ENCODE measurements around the gene ARHGAP15.
"Not testable (repeated sequence)": the region's sequence is repeated elsewhere in the genome, so short reads cannot be mapped to it uniquely, and the experiment has no call there.

ARHGAP15 gene

GRCh38 chr2:143128681-143129580, at the start of gene ARHGAP15:
TSS of gene ARHGAP15 (plus strand) at chr2:143129419.
- DNase-seq (ENCODE audit: low read depth) = peak; percentile 67

GRCh38 chr2:143081616-143082015, 47.6 kb upstream of the ARHGAP15 start:
- DNase-seq (ENCODE audit: low read depth) = no peak

DNA sequence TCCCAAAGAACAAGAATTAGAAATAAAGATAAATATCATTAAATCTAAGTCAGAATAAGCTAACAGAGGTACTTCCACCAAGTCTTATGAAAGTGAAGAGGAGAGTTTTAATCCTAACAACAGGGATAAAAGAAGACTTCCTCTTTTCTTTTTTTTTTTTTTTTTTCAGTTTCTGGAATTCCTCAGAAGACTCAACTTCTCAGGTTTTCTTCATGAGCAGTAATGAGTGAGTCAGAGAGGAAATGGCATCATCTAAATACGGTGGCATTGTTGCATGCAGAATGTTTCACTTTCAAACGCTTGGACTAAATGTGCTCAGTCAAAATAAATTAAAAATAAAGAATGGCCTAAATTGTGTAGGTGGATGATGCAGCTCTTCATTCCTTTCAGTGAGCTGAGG, 45.6 kb upstream of the ARHGAP15 start:
- DNase-seq (ENCODE audit: low read depth) = no peak

GRCh38 chr2:143084462-143084861, 44.8 kb upstream of the ARHGAP15 start:
- DNase-seq (ENCODE audit: low read depth) = no peak

GRCh38 chr2:143085125-143085784, 44.0 kb upstream of the ARHGAP15 start:
- DNase-seq (ENCODE audit: low read depth) = no peak

- DNase-seq (ENCODE audit: low read depth) = no peak
Observed at GRCh38 chr2:143087033-143087432, 42.2 kb upstream of the ARHGAP15 start.

GRCh38 chr2:143088388-143088787, 40.8 kb upstream of the ARHGAP15 start:
- no peak for DNase-seq (ENCODE audit: low read depth)

DNA sequence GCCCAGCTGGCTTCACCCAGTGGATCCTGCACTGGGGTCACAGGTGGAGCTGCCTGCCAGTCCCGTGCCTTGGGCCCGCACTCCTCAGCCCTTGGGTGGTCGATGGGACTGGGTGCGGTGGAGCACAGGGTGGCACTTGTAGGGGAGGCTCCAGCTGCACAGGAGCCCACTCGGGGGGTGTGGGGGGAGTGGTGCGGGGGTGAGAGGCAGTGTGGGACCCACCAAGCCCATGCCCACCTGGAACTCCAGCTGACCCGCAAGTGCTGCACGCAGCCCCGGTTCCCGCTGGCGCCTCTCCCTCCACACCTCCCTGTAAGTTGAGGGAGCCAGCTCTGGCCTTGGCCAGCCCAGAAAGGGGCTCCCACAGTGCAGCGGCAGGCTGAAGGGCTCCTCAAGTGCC, 39.7 kb upstream of the ARHGAP15 start:
- not testable (repeated sequence) for DNase-seq (ENCODE audit: low read depth)

GRCh38 chr2:143110758-143111428, 18.3 kb upstream of the ARHGAP15 start:
- peak; percentile 26 for DNase-seq (ENCODE audit: low read depth)

GRCh38 chr2:143117225-143117624, 12.0 kb upstream of the ARHGAP15 start:
- no peak for DNase-seq (ENCODE audit: low read depth)

DNA sequence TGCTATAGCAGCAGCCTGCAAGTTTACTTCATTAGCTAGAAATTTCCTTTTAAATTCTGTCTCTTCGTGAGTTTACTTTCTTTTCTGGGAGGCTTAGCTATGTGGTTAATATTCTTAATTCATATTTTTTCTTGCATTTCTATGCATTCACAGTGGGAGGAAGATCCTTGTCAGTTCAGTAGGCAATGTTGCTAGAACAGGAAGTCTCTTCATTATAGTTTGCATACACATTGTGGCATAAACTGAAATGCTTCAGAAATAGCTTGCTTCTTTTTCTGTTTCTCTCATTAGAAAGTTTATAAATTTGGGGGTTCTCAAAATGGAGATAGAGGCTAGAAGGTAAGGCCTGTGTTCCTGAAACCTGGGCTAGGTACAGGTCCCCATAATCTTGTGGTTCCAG, 8.1 kb upstream of the ARHGAP15 start:
- no peak for DNase-seq (ENCODE audit: low read depth)

DNA sequence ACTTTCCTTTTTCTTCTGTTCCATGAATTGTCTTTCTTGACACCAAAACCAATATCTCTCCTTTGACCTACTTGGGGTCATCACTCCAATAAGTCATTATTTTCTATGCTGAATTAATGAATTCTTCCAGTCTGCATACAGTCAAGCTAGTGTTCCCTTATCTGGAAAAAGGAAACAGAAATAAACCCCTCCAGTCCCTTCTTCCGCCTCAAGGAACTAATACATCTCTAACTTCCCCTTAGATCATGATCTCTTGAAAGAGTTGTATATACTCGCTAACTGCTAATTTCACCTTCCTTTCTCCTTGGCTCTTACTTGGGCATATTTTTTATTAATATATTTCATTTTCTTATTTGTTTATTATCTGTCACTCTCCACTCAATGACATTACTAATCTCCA, 7.3 kb upstream of the ARHGAP15 start:
- no peak for DNase-seq (ENCODE audit: low read depth)

GRCh38 chr2:143123911-143124310, 5.3 kb upstream of the ARHGAP15 start:
- no peak for DNase-seq (ENCODE audit: low read depth)

- DNase-seq (ENCODE audit: low read depth) = no peak
Observed at GRCh38 chr2:143124445-143124844, 4.8 kb upstream of the ARHGAP15 start.

DNA sequence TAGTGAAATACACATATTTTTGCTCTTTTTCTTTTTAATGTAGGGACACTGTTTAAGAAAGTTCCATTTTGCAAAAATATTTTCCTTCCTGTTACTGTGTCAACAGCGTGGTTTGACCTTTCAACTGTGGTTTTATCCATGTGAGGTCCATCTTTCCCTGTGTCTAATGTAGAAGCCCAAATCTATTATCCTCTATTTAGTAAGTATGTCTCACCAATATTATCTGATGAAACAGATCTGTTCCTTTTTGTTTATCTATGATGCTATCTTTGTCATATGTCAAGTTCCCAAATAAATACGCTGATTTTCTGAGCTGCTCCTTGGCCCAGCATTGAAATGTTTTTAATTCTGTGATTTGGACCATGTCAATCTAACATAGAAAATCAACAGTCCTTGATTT, 3.5 kb upstream of the ARHGAP15 start:
- no peak for DNase-seq (ENCODE audit: low read depth)

- DNase-seq (ENCODE audit: low read depth) = no peak
Observed at GRCh38 chr2:143132355-143132754, 3.1 kb downstream of the ARHGAP15 start.

DNA sequence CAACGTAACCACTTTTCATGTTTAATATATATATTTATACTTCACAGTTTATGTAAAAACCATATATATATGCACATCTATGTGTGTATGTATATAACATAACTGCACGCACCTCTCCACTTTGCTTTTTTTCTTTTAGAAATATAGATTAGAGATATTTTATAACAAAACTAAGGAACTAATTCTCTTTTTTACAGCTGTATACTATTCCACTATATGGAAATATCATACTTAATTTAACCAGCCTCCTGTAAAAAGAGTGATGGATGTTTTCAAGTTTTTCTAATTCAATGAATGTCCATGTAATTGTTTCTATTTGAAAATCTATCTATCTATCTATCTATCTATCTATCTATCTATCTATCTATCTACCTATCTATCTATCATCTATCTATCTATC, 4.6 kb downstream of the ARHGAP15 start:
- DNase-seq (ENCODE audit: low read depth) = no peak

DNA sequence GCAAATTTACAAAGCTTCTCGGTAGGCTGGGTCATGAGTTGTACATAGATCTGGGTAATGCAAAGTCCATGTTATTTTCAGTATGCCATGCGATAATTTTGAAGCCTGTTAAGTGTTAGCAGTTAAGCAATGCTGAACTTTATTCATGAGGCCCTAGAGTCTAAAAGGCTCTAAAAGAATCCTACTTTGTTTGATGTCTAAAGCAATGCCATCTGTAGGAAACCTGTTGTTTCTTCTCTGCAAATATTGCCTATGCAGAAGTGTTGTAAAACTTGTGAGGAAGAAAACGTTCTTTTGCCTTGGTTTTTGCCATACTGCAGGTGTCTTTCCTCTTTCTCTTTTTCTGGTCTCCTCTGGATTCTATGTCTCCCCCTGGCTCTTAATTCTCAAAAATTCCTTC, 9.1 kb downstream of the ARHGAP15 start:
- DNase-seq (ENCODE audit: low read depth) = no peak

- DNase-seq (ENCODE audit: low read depth) = no peak
Observed at GRCh38 chr2:143139835-143140393, 10.7 kb downstream of the ARHGAP15 start.

- DNase-seq (ENCODE audit: low read depth) = no peak
Observed at GRCh38 chr2:143140864-143141661, 11.8 kb downstream of the ARHGAP15 start.

DNA sequence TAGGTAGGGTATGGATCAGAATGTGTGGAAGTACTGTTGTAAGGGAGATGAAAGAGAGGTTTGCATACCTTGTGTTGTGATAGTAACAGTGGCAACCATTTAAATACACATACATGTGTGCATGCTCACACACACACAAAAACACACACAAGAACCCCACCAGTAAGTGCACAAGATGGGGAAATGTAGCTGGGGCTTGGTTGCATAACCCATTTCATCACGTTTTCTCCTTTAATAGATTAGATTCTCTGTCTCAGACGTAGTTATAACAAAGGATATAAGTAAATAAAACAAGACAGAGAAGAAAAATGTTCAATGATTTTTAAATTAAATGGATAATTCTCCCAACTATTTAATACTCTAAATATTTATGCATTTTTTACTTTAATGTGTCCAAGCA, 13.4 kb downstream of the ARHGAP15 start:
- no peak for DNase-seq (ENCODE audit: low read depth)

All from T-helper 22 cell (primary cell).